GM12873 (cell line): ENCODE results near the gene RTN4RL1.

Source experiments
- TF ChIP-seq, protein P1 (sequence below): IDR thresholded peaks from 2 replicates; pipeline ENCODE4 v1.5.1; 2012; ENCODE audit warnings: low read depth, mild to moderate bottlenecking, moderate library complexity, low read length, control low read depth; ENCODE audit not compliant: insufficient read depth; ENCODE audit errors: missing control alignments

Gene RTN4RL1

DNA sequence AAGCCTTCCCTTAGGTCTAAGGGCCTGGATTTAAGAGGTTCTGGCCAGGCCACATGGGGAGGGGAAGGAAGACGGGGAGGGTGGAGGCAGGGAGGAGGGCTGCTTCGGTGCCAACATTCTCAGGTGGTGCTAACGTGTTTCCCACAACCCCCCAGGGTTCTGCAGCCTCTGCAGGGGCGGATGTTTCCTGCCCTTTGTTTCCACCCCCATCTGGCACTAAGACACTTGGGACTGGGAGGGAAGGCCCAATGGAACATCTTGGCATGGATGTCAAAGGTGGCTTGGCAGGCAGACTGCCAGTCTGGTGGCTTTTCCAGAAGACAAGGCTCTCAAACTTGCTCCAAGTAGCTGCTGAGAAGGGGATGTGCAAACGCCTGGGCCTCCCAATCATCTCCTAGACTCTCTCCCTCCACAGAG lies 42.5 kb upstream of the RTN4RL1 start:
- TF ChIP-seq, protein P1, sequence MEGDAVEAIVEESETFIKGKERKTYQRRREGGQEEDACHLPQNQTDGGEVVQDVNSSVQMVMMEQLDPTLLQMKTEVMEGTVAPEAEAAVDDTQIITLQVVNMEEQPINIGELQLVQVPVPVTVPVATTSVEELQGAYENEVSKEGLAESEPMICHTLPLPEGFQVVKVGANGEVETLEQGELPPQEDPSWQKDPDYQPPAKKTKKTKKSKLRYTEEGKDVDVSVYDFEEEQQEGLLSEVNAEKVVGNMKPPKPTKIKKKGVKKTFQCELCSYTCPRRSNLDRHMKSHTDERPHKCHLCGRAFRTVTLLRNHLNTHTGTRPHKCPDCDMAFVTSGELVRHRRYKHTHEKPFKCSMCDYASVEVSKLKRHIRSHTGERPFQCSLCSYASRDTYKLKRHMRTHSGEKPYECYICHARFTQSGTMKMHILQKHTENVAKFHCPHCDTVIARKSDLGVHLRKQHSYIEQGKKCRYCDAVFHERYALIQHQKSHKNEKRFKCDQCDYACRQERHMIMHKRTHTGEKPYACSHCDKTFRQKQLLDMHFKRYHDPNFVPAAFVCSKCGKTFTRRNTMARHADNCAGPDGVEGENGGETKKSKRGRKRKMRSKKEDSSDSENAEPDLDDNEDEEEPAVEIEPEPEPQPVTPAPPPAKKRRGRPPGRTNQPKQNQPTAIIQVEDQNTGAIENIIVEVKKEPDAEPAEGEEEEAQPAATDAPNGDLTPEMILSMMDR: no peak

DNA sequence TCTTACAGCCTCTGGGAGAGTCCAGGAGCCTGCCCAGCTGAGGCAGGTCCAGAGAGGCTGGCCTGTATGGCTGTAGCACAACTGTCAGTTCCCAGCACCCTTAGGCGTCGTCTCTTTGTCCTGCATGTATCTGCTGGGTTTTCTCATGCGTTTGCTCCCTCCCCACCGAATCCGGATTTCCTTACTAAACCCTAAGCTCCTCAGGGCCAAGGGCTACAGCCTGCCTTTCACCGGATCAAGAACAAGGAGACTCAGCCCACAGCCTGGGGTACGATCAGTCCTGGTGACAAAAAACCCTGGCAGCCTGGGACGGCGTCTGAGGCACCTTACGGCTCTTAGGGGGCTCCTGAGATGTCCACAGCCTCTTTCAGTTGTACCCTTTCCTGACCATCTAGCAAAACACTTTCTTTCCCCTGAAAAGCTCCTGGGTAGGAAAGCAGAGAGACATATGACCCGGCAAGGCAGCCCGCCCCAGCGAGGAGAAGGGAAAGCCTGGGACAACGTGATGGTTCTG lies 42.0 kb upstream of the RTN4RL1 start:
- TF ChIP-seq, protein P1: no peak

DNA sequence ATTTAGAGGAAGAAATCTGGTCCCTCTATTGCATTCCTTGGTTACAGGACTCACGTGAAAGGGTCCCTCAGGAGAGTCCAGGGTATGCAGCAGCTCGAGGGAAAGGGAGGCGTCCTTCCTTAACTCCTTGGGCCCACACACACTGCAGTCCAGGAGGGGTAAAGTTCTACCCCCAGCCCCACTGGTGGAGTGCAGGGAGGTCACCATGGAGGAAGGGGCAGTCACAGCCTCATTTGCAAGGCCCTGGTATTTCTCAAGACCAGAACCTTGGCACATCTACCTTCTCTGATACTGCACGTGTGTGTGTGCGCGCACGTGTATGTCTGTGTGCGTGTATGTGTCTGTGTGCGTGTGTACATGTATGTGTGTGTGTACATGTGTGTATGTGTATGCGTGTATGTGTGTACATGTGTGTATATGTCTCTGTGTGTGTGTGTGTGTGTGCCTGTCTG lies 40.8 kb upstream of the RTN4RL1 start:
- TF ChIP-seq, protein P1: no peak

DNA sequence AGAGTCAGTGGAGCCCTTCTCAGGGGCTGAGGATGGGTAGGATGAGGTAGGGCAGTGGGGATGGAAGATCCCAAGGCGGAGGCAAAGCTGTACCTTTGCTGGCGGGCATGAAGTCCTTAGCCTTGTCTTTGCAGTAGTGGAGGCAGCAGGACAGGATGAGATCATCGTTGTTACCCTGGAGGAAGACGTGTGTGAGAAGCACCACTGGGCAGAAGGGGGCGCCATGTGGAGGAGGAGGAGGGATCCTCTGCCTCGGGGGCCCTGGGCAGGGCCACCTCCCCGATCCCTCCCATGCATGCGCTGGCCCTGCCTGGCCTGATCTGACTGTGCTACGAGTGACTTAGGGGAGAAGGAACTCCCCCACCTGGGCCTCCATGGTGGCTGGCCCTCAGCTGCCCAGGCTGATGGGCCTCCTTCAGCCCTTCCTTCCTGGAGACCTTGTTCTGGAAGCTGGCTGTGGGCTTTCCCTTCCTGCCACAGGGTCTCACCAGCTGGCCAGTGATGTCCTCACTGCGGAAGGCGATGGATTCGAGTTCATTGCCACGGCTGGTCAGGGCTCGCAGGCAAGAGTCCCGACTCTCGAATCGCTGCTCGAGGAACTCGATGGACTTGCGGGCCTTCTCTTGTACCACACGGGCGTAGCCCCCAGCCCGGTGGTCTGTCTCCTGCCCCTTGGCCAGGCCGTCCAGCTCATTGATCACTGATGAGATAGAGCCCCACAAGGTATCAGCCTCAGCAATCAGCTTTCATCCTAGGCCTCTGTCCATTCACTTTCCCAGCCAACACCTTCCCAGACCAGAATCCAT lies 40.0 kb upstream of the RTN4RL1 start:
- TF ChIP-seq, protein P1: peak; percentile 70

DNA sequence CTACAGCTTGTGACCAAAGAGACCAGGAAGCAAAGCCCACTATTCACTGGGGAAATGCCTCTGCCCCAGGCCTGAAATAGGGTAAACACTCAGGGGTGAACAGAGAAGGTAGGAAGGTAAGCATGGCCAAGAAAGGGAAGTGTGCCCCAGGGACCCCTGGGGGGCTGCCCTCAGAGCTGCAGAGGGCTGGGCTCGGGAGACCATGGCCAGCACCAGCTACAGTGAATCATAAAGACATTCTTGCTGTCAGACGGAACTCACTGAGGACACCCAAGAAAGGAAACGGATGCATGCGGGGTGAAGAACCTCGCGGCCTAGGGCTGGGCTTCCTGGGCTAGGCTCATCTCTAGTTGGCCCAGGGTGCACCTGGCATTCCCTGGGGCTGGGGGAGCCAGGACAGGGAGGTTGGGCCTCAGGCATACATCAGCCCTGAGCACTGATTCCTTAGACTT lies 39.4 kb upstream of the RTN4RL1 start:
- TF ChIP-seq, protein P1: no peak

DNA sequence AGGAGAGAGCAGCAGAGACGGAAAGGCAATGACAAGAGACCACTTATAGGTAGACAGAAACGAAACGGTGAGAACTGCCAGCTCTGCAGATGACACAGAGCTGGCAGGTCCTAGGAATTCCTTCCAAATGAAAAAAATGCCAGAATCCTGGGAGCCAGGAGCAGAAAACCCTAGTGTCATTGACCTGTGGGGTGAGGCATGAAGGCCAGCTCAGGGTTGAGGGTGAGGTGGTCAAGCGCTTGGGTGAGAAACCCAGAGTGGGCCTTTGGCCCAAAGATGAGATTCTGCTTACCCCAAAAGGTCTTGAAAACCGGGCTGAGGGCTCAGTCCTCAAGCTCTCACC lies 39.0 kb upstream of the RTN4RL1 start:
- TF ChIP-seq, protein P1: no peak

DNA sequence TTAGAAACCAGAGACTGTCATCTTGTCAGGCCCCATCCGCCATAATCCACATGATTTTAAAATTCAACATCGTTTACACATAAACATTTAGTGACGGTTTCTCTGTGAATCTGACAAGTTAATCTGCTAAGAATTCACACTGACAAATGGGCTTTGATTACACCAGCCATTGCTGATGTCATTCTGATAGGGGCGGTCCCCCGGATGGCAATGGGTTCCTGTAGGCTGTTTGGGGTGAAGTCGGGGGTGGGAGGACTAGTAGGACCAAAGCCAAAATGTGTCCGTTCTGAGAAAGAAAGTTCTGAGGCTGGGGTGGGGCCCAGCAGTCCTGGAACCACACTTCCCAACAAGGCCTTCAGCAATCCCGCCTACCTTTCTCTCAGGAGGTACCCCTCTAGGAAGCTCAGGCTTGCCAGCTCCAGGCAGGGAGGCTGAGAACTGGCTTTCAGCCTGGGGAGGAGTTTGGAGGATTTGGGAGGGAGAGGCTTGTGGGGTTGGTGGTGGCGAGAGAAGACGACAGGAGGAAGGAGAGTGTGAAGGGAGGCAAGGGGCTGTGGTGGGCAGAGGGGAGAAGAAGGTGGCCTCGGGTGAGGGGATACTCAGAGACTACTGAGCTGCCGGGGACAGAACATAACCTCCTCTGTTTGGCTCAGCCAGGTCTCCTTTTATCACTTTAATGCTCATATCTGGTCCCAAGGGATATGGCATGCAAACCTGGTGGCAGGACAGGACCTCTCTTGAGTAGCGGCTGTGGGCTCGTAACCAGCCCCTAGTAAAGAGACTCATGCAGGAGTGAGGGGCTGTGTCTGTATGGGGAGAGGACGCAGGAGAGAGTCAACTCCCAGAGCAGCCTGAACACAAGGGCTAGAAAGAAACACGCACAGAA lies 38.4 kb upstream of the RTN4RL1 start:
- TF ChIP-seq, protein P1: no peak
